HepG2 (cell line): Measurements from ENCODE around the gene SLC19A1. TPM values are rescaled to one million over a fixed set of nuclear protein-coding genes. Genes with fewer than 3 reads are reported as not detected.

ENCODE experiments used
- ATAC-seq: fragments of 200-7000 bp; cut with Tn5 transposase; 3 replicates; pipeline ENCODE4 v1.9.1; 2020; ENCODE audit warnings: mild to moderate bottlenecking, moderate library complexity
- BruUV-seq: library from RNA; stranded (reverse); fragments of 400-500 nt; replicated peaks from 2 replicates; lab custom pipeline; 2021; lab: Mats Ljungman, UMichigan
- CTCF ChIA-PET: fragments of 300-600 bp; formaldehyde crosslinking; extraction: SDS; loops from one replicate; lab custom pipeline; 2021; ENCODE audit warnings: low total read pairs, inconsistent platforms, low intra/inter-chr PET ratio; lab: Yijun Ruan, JAX
- POLR2A ChIA-PET: fragments of 350-600 bp; sonication (Branson Sonifier 250); formaldehyde crosslinking; loops from one replicate; lab custom pipeline; 2020; ENCODE audit warnings: antibody characterized with exemption, inconsistent platforms; lab: Yijun Ruan, JAX
- DNase-seq: peaks from one replicate; pipeline ENCODE4 v3.0.0-alpha.2; 2015; ENCODE audit warnings: low spot score
- FAIRE-seq: peaks from 3 replicates; lab custom pipeline; 2011; peaks lifted over from hg19 to GRCh38; lab: Jason Lieb, UNC
- H2AFZ ChIP-seq: one replicate; pipeline ENCODE4 v1.6.1; 2011; ENCODE audit warnings: low read length, inconsistent platforms
- H3K27ac ChIP-seq: fragments of 300-600 bp; 3 replicates; pipeline ENCODE4 v1.8.0; 2011; ENCODE audit warnings: mixed run types, mild to moderate bottlenecking, mixed read lengths, low read length, inconsistent platforms; ENCODE audit not compliant: insufficient read depth; ENCODE audit errors: extremely low read length
- H3K27me3 ChIP-seq, 2 experiments: fragments of 200-600 bp in 1 of 2; 2 replicates in 1 of 2; 3 replicates in 1 of 2; pipeline versions ENCODE4 v1.6.0 to v1.8.0; 2011; ENCODE audit warnings: low read length in 2 of 2, mild to moderate bottlenecking in 2 of 2, moderate library complexity in 2 of 2, inconsistent platforms in 1 of 2; ENCODE audit not compliant: insufficient read depth in 2 of 2, control insufficient read depth in 1 of 2
- H3K36me3 ChIP-seq, 2 experiments: fragments of 200-600 bp in 1 of 2; replicated peaks in 1 of 2; 2 replicates in 1 of 2; 3 replicates in 1 of 2; pipeline versions ENCODE4 v1.5.1 to v1.8.0; 2011; ENCODE audit warnings: low read length in 2 of 2, inconsistent platforms in 1 of 2; ENCODE audit not compliant: insufficient read depth in 2 of 2, control insufficient read depth in 1 of 2
- H3K4me1 ChIP-seq: 2 replicates; pipeline ENCODE4 v1.5.1; 2012; ENCODE audit warnings: low read length, inconsistent platforms; ENCODE audit not compliant: insufficient read depth
- H3K4me2 ChIP-seq: 2 replicates; pipeline ENCODE4 v1.6.0; 2011; ENCODE audit warnings: low read depth, low read length, inconsistent platforms
- H3K4me3 ChIP-seq, 3 experiments: fragments of 200-600 bp in 1 of 3; sonication (generic), shearing (Covaris generic) in 1 of 3; replicated peaks in 1 of 3; 2 replicates each; pipeline ENCODE4 v1.5.1; 2011 to 2016; ENCODE audit warnings: low read length in 3 of 3, inconsistent platforms in 2 of 3, low read depth in 2 of 3, mild to moderate bottlenecking in 2 of 3, control low read depth in 1 of 3, mixed read lengths in 1 of 3; ENCODE audit not compliant: insufficient read depth in 1 of 3
- H3K79me2 ChIP-seq: one replicate; pipeline ENCODE4 v1.6.1; 2011; ENCODE audit warnings: low read length, inconsistent platforms; ENCODE audit not compliant: insufficient read depth
- H3K9ac ChIP-seq: 2 replicates; pipeline ENCODE4 v1.6.0; 2011; ENCODE audit warnings: mild to moderate bottlenecking, low read depth, low read length, inconsistent platforms; ENCODE audit not compliant: insufficient read depth
- H3K9me3 ChIP-seq: 2 replicates; pipeline ENCODE4 v1.5.1; 2012; ENCODE audit warnings: mild to moderate bottlenecking, low read length
- H4K20me1 ChIP-seq: 2 replicates; pipeline ENCODE4 v1.6.0; 2011; ENCODE audit warnings: inconsistent platforms, mild to moderate bottlenecking, low read length, moderate library complexity; ENCODE audit not compliant: insufficient read depth
- CREBL2 ChIP-seq: sonication (generic); formaldehyde crosslinking; IDR thresholded peaks from 2 replicates; pipeline ENCODE4 v1.8.1; 2023; ENCODE audit warnings: missing genetic modification reagents, mild to moderate bottlenecking, borderline replicate concordance
- DR1 ChIP-seq: sonication (generic); formaldehyde crosslinking; IDR thresholded peaks from 2 replicates; pipeline ENCODE4 v1.8.0; 2021; ENCODE audit warnings: mild to moderate bottlenecking, missing genetic modification reagents, inconsistent platforms
- MBD4 ChIP-seq: IDR thresholded peaks from 2 replicates; pipeline ENCODE4 v1.6.1; 2012; ENCODE audit warnings: low read length, inconsistent platforms, borderline replicate concordance
- RERE ChIP-seq: IDR thresholded peaks from 2 replicates; pipeline ENCODE4 v1.6.1; 2016; ENCODE audit warnings: low read depth, missing genetic modification reagents, missing compliant biosample characterization
- SNAI1 ChIP-seq: sonication (generic); formaldehyde crosslinking; IDR thresholded peaks from 2 replicates; pipeline ENCODE4 v1.5.0; 2020; ENCODE audit warnings: mild to moderate bottlenecking, missing genetic modification reagents, borderline replicate concordance
- STAT5B ChIP-seq: sonication (generic); formaldehyde crosslinking; IDR thresholded peaks from 2 replicates; pipeline ENCODE4 v1.4.0; 2020; ENCODE audit warnings: missing genetic modification reagents
- TERF1 ChIP-seq: sonication (generic); formaldehyde crosslinking; IDR thresholded peaks from 2 replicates; pipeline ENCODE4 v1.8.0; 2022; ENCODE audit warnings: mild to moderate bottlenecking, missing genetic modification reagents, moderate library complexity
- THAP7 ChIP-seq: sonication (generic); formaldehyde crosslinking; IDR thresholded peaks from 2 replicates; pipeline ENCODE4 v1.8.1; 2023; ENCODE audit warnings: mild to moderate bottlenecking, missing genetic modification reagents
- ZIK1 ChIP-seq: sonication (generic); formaldehyde crosslinking; IDR thresholded peaks from 2 replicates; pipeline ENCODE4 v1.5.0; 2020; ENCODE audit warnings: mild to moderate bottlenecking, low read depth, missing genetic modification reagents, borderline replicate concordance
- ZMYM4 ChIP-seq: sonication (generic); formaldehyde crosslinking; IDR thresholded peaks from 2 replicates; pipeline ENCODE4 v1.8.1; 2023; ENCODE audit warnings: mild to moderate bottlenecking, missing genetic modification reagents
- ZNF263 ChIP-seq: sonication (generic); formaldehyde crosslinking; IDR thresholded peaks from 2 replicates; pipeline ENCODE4 v1.4.0; 2020; ENCODE audit warnings: missing genetic modification reagents
- ZNF33B ChIP-seq: sonication (generic); formaldehyde crosslinking; IDR thresholded peaks from 2 replicates; pipeline ENCODE4 v1.5.1; 2020; ENCODE audit warnings: mild to moderate bottlenecking, missing genetic modification reagents
- ZNF446 ChIP-seq: sonication (generic); formaldehyde crosslinking; IDR thresholded peaks from 2 replicates; pipeline ENCODE4 v1.5.0; 2020; ENCODE audit warnings: mild to moderate bottlenecking, missing genetic modification reagents
- ZNF710 ChIP-seq: sonication (generic); formaldehyde crosslinking; IDR thresholded peaks from 2 replicates; pipeline ENCODE4 v1.5.0; 2020; ENCODE audit warnings: mild to moderate bottlenecking, missing genetic modification reagents, borderline replicate concordance
- WGBS: methylation state at CpG from one replicate; pipeline ENCODE4 v1.1.6; 2017; ENCODE audit warnings: low lambda C conversion rate; 5-methylcytosine and 5-hydroxymethylcytosine counted together
- in situ Hi-C: cut with HindIII; loops from 2 replicates; pipeline ENCODE4 v1.10.0; 2017; ENCODE audit warnings: low pct_unique_long_range_greater_than_20kb; ENCODE audit not compliant: extremely low pct_ligation_motif_present
- intact Hi-C: fragments of 100-400 bp; cut with micrococcal nuclease; formaldehyde crosslinking; loops from one replicate; pipeline ENCODE4 v1.10.0; 2022; ENCODE audit not compliant: unreplicated experiment
- polyA plus RNA-seq, 8 experiments: library from polyadenylated mRNA; depleted of rRNA in 3 of 8; stranded (reverse) in 7 of 8; unstranded in 1 of 8; fragments of >200 nt; fragmentation: Illumina TruSeq in 4 of 8; extraction: Trizol in 4 of 8; gene quantifications; 2 replicates each; pipeline versions ENCODE4 v1.2.1 to v1.2.3, GENCODE V29; 2011 to 2016; ENCODE audit warnings: low read depth in 4 of 8, missing spikeins in 1 of 8, mixed read lengths in 1 of 8; ENCODE audit not compliant: insufficient read depth in 1 of 8
- total RNA-seq, 5 experiments: library from RNA; depleted of rRNA; stranded (reverse); fragments of >200 nt; fragmentation: Illumina TruSeq; extraction: Trizol; gene quantifications; 2 replicates each; pipeline ENCODE4 v1.2.3, GENCODE V29; 2016; ENCODE audit warnings: low read depth in 1 of 5

Gene SLC19A1
- total and polyA plus RNA-seq, 2 of the 13 experiments (the other 11 are each of a cell fraction or from before 2014, with no cell fraction given) = 21.8 to 23.0 TPM

- H2AFZ ChIP-seq = no peak overlapping the region
- no peak overlapping the region for H3K4me3 ChIP-seq
- no peaks in the 10 kb centered on the region for H3K9me3 ChIP-seq
- no peak overlapping the region for H3K4me2 ChIP-seq
- BruUV-seq = no TSS peak
- no peaks in the 10 kb centered on the region for H3K79me2 ChIP-seq
- DNase-seq (no peak), FAIRE-seq (no peak), ATAC-seq (no peak)
- H3K27ac ChIP-seq = no peak overlapping the region
- H4K20me1 ChIP-seq = no peaks in the 10 kb centered on the region
- ChIA-PET POLR2A (no interaction called here), CTCF (no interaction called here)
- no peak overlapping the region for H3K9ac ChIP-seq
- WGBS = 57% methylated on average over 16 of the region's 30 CpGs
- H3K27me3 ChIP-seq = peaks cover 14 to 57% of the 10 kb centered on the region in 2 experiments
- no peaks in the 10 kb centered on the region for H3K36me3 ChIP-seq
- intact Hi-C loops (no loop called here), in situ Hi-C loops (no loop called here)
- peaks cover 16% of the 10 kb centered on the region for H3K4me1 ChIP-seq
- TF ChIP-seq ZMYM4 (CRISPR knock-in tag) (no peak), ZNF446 (CRISPR knock-in tag) (no peak), DR1 (CRISPR knock-in tag) (no peak), ZIK1 (CRISPR knock-in tag) (no peak), STAT5B (no peak), RERE (CRISPR knock-in tag) (no peak), MBD4 (no peak), ZNF33B (no peak), ZNF263 (no peak), CREBL2 (CRISPR knock-in tag) (no peak), SNAI1 (no peak), TERF1 (CRISPR knock-in tag) (no peak), ZNF710 (CRISPR knock-in tag) (no peak), THAP7 (no peak)
Observed at GRCh38 chr21:45560106-45561021, 18.1 kb upstream of the SLC19A1 start.
